ENCODE measurements around the gene TLE6.
"Not testable (repeated sequence)": the region's sequence is repeated elsewhere in the genome, so short reads cannot be mapped to it uniquely, and the experiment has no call there.

TLE6 gene

GRCh38 chr19:3031607-3031867 lies 54.2 kb downstream of the TLE6 start:
- DNase-seq = no peak

- DNase-seq = no peak
Measured at GRCh38 chr19:3033595-3034405, 56.4 kb downstream of the TLE6 start.

DNA sequence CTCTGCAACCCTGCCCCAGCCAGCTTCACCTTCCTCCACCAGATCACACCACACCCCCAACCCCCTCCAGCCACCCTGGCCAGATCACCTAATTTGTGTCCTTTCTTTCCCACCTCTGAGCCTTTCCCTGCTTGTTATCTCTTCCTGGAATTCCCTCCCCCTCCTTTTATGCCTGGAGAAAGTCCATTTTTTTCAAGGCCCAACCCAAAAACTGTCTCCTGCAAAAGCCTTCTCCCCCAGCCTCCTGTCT lies 57.0 kb downstream of the TLE6 start:
- no peak for DNase-seq

- DNase-seq = peak; percentile 58
Measured at GRCh38 chr19:3034656-3035541, 57.5 kb downstream of the TLE6 start.

- DNase-seq = peak; percentile 99
Measured at GRCh38 chr19:3035542-3036118, 58.3 kb downstream of the TLE6 start.

GRCh38 chr19:3036119-3036976 lies 59.0 kb downstream of the TLE6 start:
- DNase-seq = peak; percentile 94

DNA sequence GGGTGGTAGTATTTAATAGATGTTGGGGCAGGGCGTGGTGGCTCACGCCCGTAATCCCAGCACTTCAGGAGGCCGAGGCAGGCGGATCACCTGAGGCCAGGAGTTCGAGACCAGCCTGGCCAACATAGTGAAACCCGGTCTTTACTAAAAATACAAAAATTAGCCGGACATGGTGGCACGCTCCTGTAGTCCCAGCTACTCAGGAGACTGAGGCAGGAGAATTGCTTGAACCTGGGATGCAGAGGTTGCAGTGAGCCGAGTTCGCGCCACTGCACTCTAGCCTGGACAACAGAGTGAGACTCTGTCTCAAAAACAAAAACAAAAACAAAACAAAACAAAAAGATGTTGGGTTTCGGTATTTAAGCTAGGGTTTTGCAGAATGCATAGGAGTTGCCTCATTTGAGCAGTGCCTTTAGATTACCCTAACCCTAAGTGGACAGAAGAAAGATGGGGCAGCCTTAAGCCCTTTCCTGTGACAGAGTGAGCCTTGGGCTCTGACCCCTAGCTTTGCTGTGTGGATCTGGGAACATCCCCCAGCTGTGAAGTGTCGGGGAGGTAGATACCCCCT lies 59.7 kb downstream of the TLE6 start:
- DNase-seq = not testable (repeated sequence)

- no peak for DNase-seq
Measured at GRCh38 chr19:3038214-3038613, 60.9 kb downstream of the TLE6 start.

DNA sequence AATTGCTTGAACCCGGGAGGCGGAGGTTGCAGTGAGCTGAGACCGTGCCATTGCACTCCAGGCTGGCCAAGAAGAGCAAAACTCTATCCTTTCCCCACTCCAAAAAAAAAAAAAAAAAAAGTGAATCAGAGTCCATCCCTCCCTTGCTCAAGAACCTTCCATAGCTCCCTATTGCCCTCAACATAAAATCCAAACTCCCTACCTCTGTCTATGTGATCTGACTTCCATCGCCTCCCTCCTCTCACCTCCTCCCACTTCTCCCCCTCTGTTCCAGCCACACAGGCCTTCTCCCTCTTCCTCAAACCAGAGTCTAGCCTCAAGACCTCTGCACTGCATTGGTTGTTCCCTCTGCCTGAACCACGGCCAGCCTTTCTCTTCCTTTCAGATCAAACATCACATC lies 61.8 kb downstream of the TLE6 start:
- no peak for DNase-seq

GRCh38 chr19:3039641-3040077 lies 62.3 kb downstream of the TLE6 start:
- no peak for DNase-seq

GRCh38 chr19:3041327-3041726 lies 64.0 kb downstream of the TLE6 start:
- peak; percentile 74 for DNase-seq

GRCh38 chr19:3041761-3042620 lies 64.6 kb downstream of the TLE6 start:
- DNase-seq = peak; percentile 70

DNA sequence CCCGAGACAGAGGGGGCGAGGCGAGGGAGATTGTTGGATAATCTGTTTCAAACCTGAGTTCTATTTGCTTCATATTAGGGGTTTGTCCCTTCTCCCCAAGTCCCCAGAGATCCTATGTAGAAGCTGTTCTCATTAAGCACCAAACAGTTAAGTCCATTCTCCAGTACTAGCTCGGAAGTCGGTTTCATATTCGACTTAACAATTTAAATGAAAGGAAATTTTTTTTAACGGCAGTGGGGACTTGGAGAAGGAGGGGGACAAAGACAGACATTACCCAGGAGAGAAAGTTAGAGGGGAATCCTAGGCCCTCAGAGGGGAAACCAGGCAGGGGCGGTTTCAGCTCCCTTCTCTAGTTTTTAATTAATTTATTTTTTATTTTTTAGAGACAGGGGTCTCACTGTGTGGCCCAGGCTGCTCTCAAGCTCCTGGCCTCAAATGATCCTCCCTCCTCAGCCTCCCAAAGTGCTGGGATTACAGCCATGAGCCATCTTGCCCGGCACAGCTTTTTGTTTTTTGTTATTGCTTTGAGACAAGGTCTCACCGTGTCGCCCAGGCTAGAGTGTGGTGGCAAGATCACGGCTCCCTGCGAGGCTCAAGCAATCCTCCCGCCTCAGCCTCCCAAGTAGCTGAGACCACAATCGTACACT lies 65.4 kb downstream of the TLE6 start:
- peak; percentile 73 for DNase-seq

All from NCI-H2171 treated with DMSO at 0.1 percent for 48 hours (cell line).